Activated T-helper 1 cell treated with anti-CD3 and anti-CD28 coated beads, Interleukin-12 subunit alpha, Interleukin-12 subunit beta, Interleukin-2, Interleukin-4 antibody, amounts not matched to agents 30 ng/mL and 10 ng/mL and 1 ng/mL, durations not matched to agents 14 hours and 24 hours and 36 hours (primary cell): Measurements from ENCODE around the gene ADORA3. TPM values are rescaled to one million over a fixed set of nuclear protein-coding genes. Genes with fewer than 3 reads are reported as not detected.

Source experiments
- DNase-seq: peaks from one replicate; pipeline ENCODE4 v3.0.0; 2021; ENCODE audit warnings: low spot score
- H3K27ac Mint-ChIP-seq: one replicate; pipeline ENCODE4 v1.8.0; 2021; ENCODE audit warnings: mild to moderate bottlenecking, mixed read lengths
- H3K27me3 Mint-ChIP-seq: one replicate; pipeline ENCODE4 v1.8.0; 2022; ENCODE audit warnings: mild to moderate bottlenecking, moderate library complexity, mixed read lengths; ENCODE audit not compliant: insufficient read depth
- H3K36me3 Mint-ChIP-seq: one replicate; pipeline ENCODE4 v1.8.0; 2021; ENCODE audit warnings: low read depth, mixed read lengths
- H3K4me1 Mint-ChIP-seq: one replicate; pipeline ENCODE4 v1.8.0; 2021; ENCODE audit warnings: low read depth, mixed read lengths
- H3K4me3 Mint-ChIP-seq: one replicate; pipeline ENCODE4 v1.8.0; 2021; ENCODE audit warnings: mild to moderate bottlenecking, moderate library complexity, mixed read lengths
- H3K9me3 Mint-ChIP-seq: one replicate; pipeline ENCODE4 v1.8.0; 2021; ENCODE audit warnings: mixed read lengths
- intact Hi-C: fragments of 100-400 bp; cut with micrococcal nuclease; formaldehyde crosslinking; loops from one replicate; pipeline ENCODE4 v1.15.1; 2024
- total RNA-seq: library from RNA; stranded (reverse); gene quantifications from 2 replicates; pipeline ENCODE4 v1.2.3, GENCODE V29; 2022

Gene ADORA3
- total RNA-seq, 1 donor from 2014 or later = 0.10 TPM

- intact Hi-C loops = loop anchor here (5.0 kb wide), 1 partner anchor 889 kb away; no protein-coding TSS in a partner anchor
- Mint-ChIP-seq H3K27me3 (peaks cover 51% of the 10 kb centered on the region), H3K9me3 (no peaks in the 10 kb centered on the region), H3K4me3 (no peak overlapping the region), H3K4me1 (peaks cover 5% of the 10 kb centered on the region), H3K27ac (no peak overlapping the region), H3K36me3 (peaks cover 3% of the 10 kb centered on the region)
- DNase-seq = no peak
These were observed 20.3 kb downstream of the ADORA3 start for GRCh38 chr1:111483166-111483565.

GRCh38 chr1:111481387-111482221 lies 21.8 kb downstream of the ADORA3 start:
- DNase-seq = peak; percentile 31
- Mint-ChIP-seq H3K4me1 (peaks cover 20% of the 10 kb centered on the region), H3K27me3 (peaks cover 47% of the 10 kb centered on the region), H3K36me3 (peaks cover 9% of the 10 kb centered on the region), H3K9me3 (no peaks in the 10 kb centered on the region), H3K27ac (no peak overlapping the region), H3K4me3 (no peak overlapping the region)
- intact Hi-C loops = loop anchor here (1.0 to 5.0 kb wide), 4 partner anchors 27 to 891 kb away; no protein-coding TSS in a partner anchor

GRCh38 chr1:111480674-111481073 lies 22.8 kb downstream of the ADORA3 start:
- Mint-ChIP-seq H3K4me3 (no peak overlapping the region), H3K36me3 (peaks cover 9% of the 10 kb centered on the region), H3K9me3 (no peaks in the 10 kb centered on the region), H3K4me1 (peaks cover 30% of the 10 kb centered on the region), H3K27ac (no peak overlapping the region), H3K27me3 (peaks cover 47% of the 10 kb centered on the region)
- no peak for DNase-seq
- intact Hi-C loops = loop anchor here (1.0 to 5.0 kb wide), 4 partner anchors 28 to 892 kb away; no protein-coding TSS in a partner anchor

- Mint-ChIP-seq H3K4me3 (peak overlapping the region; percentile 21), H3K4me1 (peaks cover 49% of the 10 kb centered on the region), H3K36me3 (peaks cover 14% of the 10 kb centered on the region), H3K27ac (peak overlapping the region; percentile 64), H3K27me3 (peaks cover 30% of the 10 kb centered on the region), H3K9me3 (no peaks in the 10 kb centered on the region)
- intact Hi-C loops = loop anchor here (1.0 to 10.0 kb wide), 5 partner anchors 19 to 278 kb away; partner anchors contain the start of genes CHI3L2 and DDX20
- peak; percentile 31 for DNase-seq
These were observed 26.6 kb downstream of the ADORA3 start for GRCh38 chr1:111476761-111477309.

GRCh38 chr1:111476214-111476613 lies 27.2 kb downstream of the ADORA3 start:
- Mint-ChIP-seq H3K4me1 (peaks cover 49% of the 10 kb centered on the region), H3K27me3 (peaks cover 27% of the 10 kb centered on the region), H3K4me3 (peak overlapping the region; percentile 31), H3K36me3 (peaks cover 14% of the 10 kb centered on the region), H3K27ac (no peak overlapping the region), H3K9me3 (no peaks in the 10 kb centered on the region)
- no peak for DNase-seq
- intact Hi-C loops = loop anchor here (2.0 to 10.0 kb wide), 2 partner anchors 251 to 279 kb away; partner anchors contain the start of genes CHI3L2 and DDX20

GRCh38 chr1:111475701-111476100 lies 27.7 kb downstream of the ADORA3 start:
- Mint-ChIP-seq H3K27me3 (peaks cover 24% of the 10 kb centered on the region), H3K4me3 (peak overlapping the region; percentile 31), H3K36me3 (peaks cover 14% of the 10 kb centered on the region), H3K4me1 (peaks cover 49% of the 10 kb centered on the region), H3K9me3 (no peaks in the 10 kb centered on the region), H3K27ac (peak overlapping the region; percentile 49)
- DNase-seq = no peak
- intact Hi-C loops = loop anchor here (2.0 to 10.0 kb wide), 2 partner anchors 251 to 279 kb away; partner anchors contain the start of genes CHI3L2 and DDX20

- Mint-ChIP-seq H3K4me3 (no peak overlapping the region), H3K9me3 (no peaks in the 10 kb centered on the region), H3K36me3 (peaks cover 14% of the 10 kb centered on the region), H3K4me1 (peaks cover 49% of the 10 kb centered on the region), H3K27ac (no peak overlapping the region), H3K27me3 (peaks cover 14% of the 10 kb centered on the region)
- intact Hi-C loops = loop anchor here (10.0 kb wide), 1 partner anchor 250 kb away; the partner anchor contains the start of gene CHI3L2
- no peak for DNase-seq
These were observed 28.9 kb downstream of the ADORA3 start for GRCh38 chr1:111474521-111474920.

GRCh38 chr1:111474106-111474505 lies 29.3 kb downstream of the ADORA3 start:
- peaks cover 49% of the 10 kb centered on the region for H3K4me1 Mint-ChIP-seq
- no peak for DNase-seq
- H3K9me3 Mint-ChIP-seq = no peaks in the 10 kb centered on the region
- intact Hi-C loops = loop anchor here (10.0 kb wide), 1 partner anchor 249 kb away; the partner anchor contains the start of gene CHI3L2
- peaks cover 14% of the 10 kb centered on the region for H3K36me3 Mint-ChIP-seq
- no peak overlapping the region for H3K27ac Mint-ChIP-seq
- peak overlapping the region; percentile 32 for H3K4me3 Mint-ChIP-seq
- peaks cover 12% of the 10 kb centered on the region for H3K27me3 Mint-ChIP-seq

GRCh38 chr1:111471538-111471937 lies 31.9 kb downstream of the ADORA3 start:
- Mint-ChIP-seq H3K27ac (no peak overlapping the region), H3K9me3 (no peaks in the 10 kb centered on the region), H3K27me3 (peaks cover 3% of the 10 kb centered on the region), H3K4me3 (no peak overlapping the region), H3K36me3 (peaks cover 10% of the 10 kb centered on the region), H3K4me1 (peaks cover 28% of the 10 kb centered on the region)
- intact Hi-C loops = loop anchor here (2.0 to 10.0 kb wide), 2 partner anchors 23 to 247 kb away; partner anchors contain the start of genes ATP5PB, CHI3L2 and WDR77
- no peak for DNase-seq

- peak; percentile 49 for DNase-seq
- H3K36me3 Mint-ChIP-seq = peaks cover 10% of the 10 kb centered on the region
- peaks cover 23% of the 10 kb centered on the region for H3K4me1 Mint-ChIP-seq
- no peak overlapping the region for H3K4me3 Mint-ChIP-seq
- H3K27me3 Mint-ChIP-seq = peaks cover 3% of the 10 kb centered on the region
- intact Hi-C loops = loop anchor here (2.0 to 10.0 kb wide), 2 partner anchors 22 to 246 kb away; partner anchors contain the start of genes ATP5PB, CHI3L2 and WDR77
- H3K9me3 Mint-ChIP-seq = no peaks in the 10 kb centered on the region
- no peak overlapping the region for H3K27ac Mint-ChIP-seq
These were observed 32.4 kb downstream of the ADORA3 start for GRCh38 chr1:111471012-111471411.

- H3K4me3 Mint-ChIP-seq = no peak overlapping the region
- no peak for DNase-seq
- intact Hi-C loops = loop anchor here (2.0 to 10.0 kb wide), 2 partner anchors 22 to 246 kb away; partner anchors contain the start of genes ATP5PB, CHI3L2 and WDR77
- no peak overlapping the region for H3K27ac Mint-ChIP-seq
- H3K4me1 Mint-ChIP-seq = peaks cover 18% of the 10 kb centered on the region
- peaks cover 10% of the 10 kb centered on the region for H3K36me3 Mint-ChIP-seq
- peaks cover 3% of the 10 kb centered on the region for H3K27me3 Mint-ChIP-seq
- H3K9me3 Mint-ChIP-seq = no peaks in the 10 kb centered on the region
These were observed 32.8 kb downstream of the ADORA3 start for GRCh38 chr1:111470596-111470995.

- H3K36me3 Mint-ChIP-seq = peaks cover 18% of the 10 kb centered on the region
- H3K4me3 Mint-ChIP-seq = no peak overlapping the region
- H3K4me1 Mint-ChIP-seq = peaks cover 19% of the 10 kb centered on the region
- H3K27ac Mint-ChIP-seq = no peak overlapping the region
- H3K9me3 Mint-ChIP-seq = no peaks in the 10 kb centered on the region
- intact Hi-C loops = no loop called here
- DNase-seq = no peak
- peaks cover 3% of the 10 kb centered on the region for H3K27me3 Mint-ChIP-seq
These were observed 33.9 kb downstream of the ADORA3 start for GRCh38 chr1:111469539-111469938.
